Measurements from ENCODE around the gene NFASC. TPM values are rescaled to one million over a fixed set of nuclear protein-coding genes. Genes with fewer than 3 reads are reported as not detected.

The NFASC gene
- total and polyA plus RNA-seq, 9 of the 15 experiments (the other 6 are each of a cell fraction or from before 2014, with no cell fraction given) = 0.03 to 0.16 (median 0.06) TPM; not detected in 6

DNA sequence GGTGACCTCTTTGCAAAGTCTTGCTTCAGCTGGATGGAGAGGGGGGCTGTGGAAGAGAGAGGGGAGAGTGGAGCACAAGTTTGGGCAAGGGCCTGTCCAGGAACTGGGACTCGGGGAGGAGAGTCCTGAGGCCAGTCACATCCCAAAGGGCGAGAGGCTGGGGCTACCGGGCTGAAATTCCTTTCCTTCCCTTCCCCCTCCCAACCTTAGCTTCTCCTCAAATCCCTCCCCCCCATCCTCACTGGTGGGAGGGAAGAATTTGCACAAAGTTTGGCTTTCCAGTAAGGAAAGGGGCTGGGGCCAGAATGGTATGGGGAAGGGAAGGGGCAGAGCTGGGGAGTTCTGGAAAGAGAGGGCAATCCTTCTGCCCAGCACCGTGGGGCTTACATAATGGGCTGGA is 173.2 kb downstream of the NFASC start:
- Histone ChIP-seq H2AFZ (ENCODE audit: low read depth, low read length) (no peak overlapping the region), H3K4me3 (no peak overlapping the region), H4K20me1 (replicated peaks; ENCODE audit: control insufficient read depth, insufficient read depth, low read length) (peaks cover 26% of the 10 kb centered on the region; the same call in 1 of the 2 replicates), H3K27ac (ENCODE audit: extremely low read depth, low read depth, low read length) (no peak overlapping the region), H3K9me1 (ENCODE audit: control insufficient read depth, insufficient read depth, low read length) (no peaks in the 10 kb centered on the region), H3K79me2 (ENCODE audit: control insufficient read depth, insufficient read depth, low read length) (no peaks in the 10 kb centered on the region), H3K36me3 (ENCODE audit: control insufficient read depth, insufficient read depth, low read length) (no peaks in the 10 kb centered on the region), H3K4me1 (replicated peaks in 1 of 2; ENCODE audit: control insufficient read depth in 2 of 2, insufficient read depth in 2 of 2, low read length in 2 of 2) (peaks cover 0 to 8% of the 10 kb centered on the region in 2 experiments; a peak in 1 of 5 replicates), H3K27me3 (ENCODE audit: control insufficient read depth in 2 of 2, insufficient read depth in 2 of 2, low read length in 2 of 2) (peaks cover 45 to 84% of the 10 kb centered on the region in 2 experiments; a peak in 4 of 5 replicates), H3K9ac (ENCODE audit: insufficient read depth in 1 of 2, low read depth in 2 of 2, low read length in 2 of 2) (no peak overlapping the region), H3K4me2 (ENCODE audit: insufficient read depth, low read length) (no peak overlapping the region), H3K9me3 (replicated peaks; ENCODE audit: control insufficient read depth, insufficient read depth, low read depth, low read length) (no peaks in the 10 kb centered on the region)
- DNase-seq (ENCODE audit: extremely low read depth in 1 of 4, low spot score in 3 of 4) = no peak
- in situ Hi-C loops (cut with MboI) = no loop called here
- POLR2A ChIA-PET = interaction anchor here (0.5 to 0.7 kb wide), 3 partner anchors 191 to 407 kb away, joined by 3 read pairs; no protein-coding TSS in a partner anchor
- CTCF ChIA-PET (ENCODE audit: low intra/inter-chr PET ratio) = no interaction called here
- no peak for ATAC-seq
- BruUV-seq (replicated peaks) = no TSS peak
- TF ChIP-seq POLR3G (IDR thresholded peaks at IDR 0.05; ENCODE audit: extremely low read depth, insufficient read length, insufficient replicate concordance) (no peak), ZNF174 (CRISPR knock-in tag; IDR thresholded peaks at IDR 0.05) (no peak), ARNT (IDR thresholded peaks at IDR 0.05) (no peak), TCF3 (CRISPR knock-in tag; IDR thresholded peaks at IDR 0.05) (no peak), RHOXF2B (CRISPR knock-in tag; conservative IDR thresholded peaks at IDR 0.05) (no peak), RUNX1 (IDR thresholded peaks at IDR 0.05; ENCODE audit: low read depth) (no peak), ZC3H8 (IDR thresholded peaks at IDR 0.05) (no peak), ZFP30 (CRISPR knock-in tag; IDR thresholded peaks at IDR 0.05; ENCODE audit: borderline replicate concordance) (no peak), WHSC1 (IDR thresholded peaks at IDR 0.05; ENCODE audit: low read length) (no peak), KAT7 (CRISPR knock-in tag; IDR thresholded peaks at IDR 0.05; ENCODE audit: borderline replicate concordance) (no peak), ATF3 (IDR thresholded peaks at IDR 0.05) (no peak), ATF3 (CRISPR knock-in tag; conservative IDR thresholded peaks at IDR 0.05) (no peak)
- TF ChIP-seq, protein P1, sequence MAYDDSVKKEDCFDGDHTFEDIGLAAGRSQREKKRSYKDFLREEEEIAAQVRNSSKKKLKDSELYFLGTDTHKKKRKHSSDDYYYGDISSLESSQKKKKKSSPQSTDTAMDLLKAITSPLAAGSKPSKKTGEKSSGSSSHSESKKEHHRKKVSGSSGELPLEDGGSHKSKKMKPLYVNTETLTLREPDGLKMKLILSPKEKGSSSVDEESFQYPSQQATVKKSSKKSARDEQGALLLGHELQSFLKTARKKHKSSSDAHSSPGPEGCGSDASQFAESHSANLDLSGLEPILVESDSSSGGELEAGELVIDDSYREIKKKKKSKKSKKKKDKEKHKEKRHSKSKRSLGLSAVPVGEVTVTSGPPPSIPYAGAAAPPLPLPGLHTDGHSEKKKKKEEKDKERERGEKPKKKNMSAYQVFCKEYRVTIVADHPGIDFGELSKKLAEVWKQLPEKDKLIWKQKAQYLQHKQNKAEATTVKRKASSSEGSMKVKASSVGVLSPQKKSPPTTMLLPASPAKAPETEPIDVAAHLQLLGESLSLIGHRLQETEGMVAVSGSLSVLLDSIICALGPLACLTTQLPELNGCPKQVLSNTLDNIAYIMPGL (CRISPR knock-in tag; IDR thresholded peaks at IDR 0.05) = no peak
- TF ChIP-seq, protein P2, sequence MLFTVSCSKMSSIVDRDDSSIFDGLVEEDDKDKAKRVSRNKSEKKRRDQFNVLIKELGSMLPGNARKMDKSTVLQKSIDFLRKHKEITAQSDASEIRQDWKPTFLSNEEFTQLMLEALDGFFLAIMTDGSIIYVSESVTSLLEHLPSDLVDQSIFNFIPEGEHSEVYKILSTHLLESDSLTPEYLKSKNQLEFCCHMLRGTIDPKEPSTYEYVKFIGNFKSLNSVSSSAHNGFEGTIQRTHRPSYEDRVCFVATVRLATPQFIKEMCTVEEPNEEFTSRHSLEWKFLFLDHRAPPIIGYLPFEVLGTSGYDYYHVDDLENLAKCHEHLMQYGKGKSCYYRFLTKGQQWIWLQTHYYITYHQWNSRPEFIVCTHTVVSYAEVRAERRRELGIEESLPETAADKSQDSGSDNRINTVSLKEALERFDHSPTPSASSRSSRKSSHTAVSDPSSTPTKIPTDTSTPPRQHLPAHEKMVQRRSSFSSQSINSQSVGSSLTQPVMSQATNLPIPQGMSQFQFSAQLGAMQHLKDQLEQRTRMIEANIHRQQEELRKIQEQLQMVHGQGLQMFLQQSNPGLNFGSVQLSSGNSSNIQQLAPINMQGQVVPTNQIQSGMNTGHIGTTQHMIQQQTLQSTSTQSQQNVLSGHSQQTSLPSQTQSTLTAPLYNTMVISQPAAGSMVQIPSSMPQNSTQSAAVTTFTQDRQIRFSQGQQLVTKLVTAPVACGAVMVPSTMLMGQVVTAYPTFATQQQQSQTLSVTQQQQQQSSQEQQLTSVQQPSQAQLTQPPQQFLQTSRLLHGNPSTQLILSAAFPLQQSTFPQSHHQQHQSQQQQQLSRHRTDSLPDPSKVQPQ (CRISPR knock-in tag; IDR thresholded peaks at IDR 0.05; ENCODE audit: borderline replicate concordance) = no peak
- no peak for FAIRE-seq
- intact Hi-C loops (cut with micrococcal nuclease) = no loop called here
- WGBS (ENCODE audit: insufficient coverage, low coverage, missing lambda C conversion rate) = 0% methylated on average over 4 of the region's 4 CpGs

Data from K562 (cell line).